Activated naive CD8-positive, alpha-beta T cell treated with anti-CD3 and anti-CD28 coated beads, Interleukin-2, amount 50 U/mL, for 24 hours (primary cell): ENCODE measurements around the gene WFDC9.
"Not testable (repeated sequence)": the region's sequence is repeated elsewhere in the genome, so short reads cannot be mapped to it uniquely, and the experiment has no call there.

Experiments used
- ATAC-seq: fragments of 150-1000 bp; cut with Tn5 transposase; one replicate; pipeline ENCODE4 v1.10.0; 2021
- DNase-seq: peaks from one replicate; pipeline ENCODE4 v3.0.0; 2021
- H3K27ac Mint-ChIP-seq: one replicate; pipeline ENCODE4 v1.8.0; 2021; ENCODE audit warnings: mild to moderate bottlenecking, mixed read lengths
- H3K27me3 Mint-ChIP-seq: one replicate; pipeline ENCODE4 v1.8.0; 2021; ENCODE audit warnings: mixed read lengths
- H3K36me3 Mint-ChIP-seq: one replicate; pipeline ENCODE4 v1.8.0; 2021; ENCODE audit warnings: low read depth, mixed read lengths
- H3K4me1 Mint-ChIP-seq: one replicate; pipeline ENCODE4 v1.8.0; 2021; ENCODE audit warnings: mixed read lengths
- H3K4me3 Mint-ChIP-seq: one replicate; pipeline ENCODE4 v1.8.0; 2021; ENCODE audit warnings: mild to moderate bottlenecking, moderate library complexity, mixed read lengths
- H3K9me3 Mint-ChIP-seq: one replicate; pipeline ENCODE4 v1.8.0; 2021; ENCODE audit warnings: mixed read lengths

Gene WFDC9

GRCh38 chr20:45626540-45626939, 4.5 kb downstream of the WFDC9 start:
- no peak for DNase-seq
- peaks cover 41% of the 10 kb centered on the region for H3K27me3 Mint-ChIP-seq
- H3K27ac Mint-ChIP-seq = no peak overlapping the region
- no peak for ATAC-seq
- H3K9me3 Mint-ChIP-seq = no peaks in the 10 kb centered on the region
- H3K4me3 Mint-ChIP-seq = no peak overlapping the region
- H3K36me3 Mint-ChIP-seq = no peaks in the 10 kb centered on the region
- peaks cover 6% of the 10 kb centered on the region for H3K4me1 Mint-ChIP-seq

DNA sequence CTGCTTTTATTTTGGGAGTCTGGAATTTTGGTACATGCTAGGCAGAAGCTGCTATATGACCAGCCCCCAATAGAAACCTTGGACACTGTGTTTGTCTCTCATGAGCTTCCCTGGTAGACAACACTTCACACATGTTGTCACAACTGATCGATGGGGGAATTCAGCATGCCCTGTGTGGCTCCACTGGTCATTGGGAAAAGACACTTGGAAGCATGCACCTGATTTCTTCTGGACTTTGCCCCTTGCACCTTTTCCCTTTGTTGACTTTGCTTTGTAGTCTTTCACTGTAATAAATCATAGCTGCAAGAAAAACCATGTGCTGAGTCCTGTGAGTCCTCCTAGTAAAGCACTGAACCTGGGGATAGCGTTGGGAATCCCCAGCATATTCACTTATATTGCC, 9.5 kb downstream of the WFDC9 start:
- no peak for ATAC-seq
- H3K4me1 Mint-ChIP-seq = no peaks in the 10 kb centered on the region
- no peak overlapping the region for H3K4me3 Mint-ChIP-seq
- H3K36me3 Mint-ChIP-seq = no peaks in the 10 kb centered on the region
- no peaks in the 10 kb centered on the region for H3K9me3 Mint-ChIP-seq
- peaks cover 21% of the 10 kb centered on the region for H3K27me3 Mint-ChIP-seq
- H3K27ac Mint-ChIP-seq = no peak overlapping the region
- DNase-seq = no peak

GRCh38 chr20:45617591-45617990, 13.5 kb downstream of the WFDC9 start:
- ATAC-seq = no peak
- peaks cover 15% of the 10 kb centered on the region for H3K27me3 Mint-ChIP-seq
- no peaks in the 10 kb centered on the region for H3K36me3 Mint-ChIP-seq
- no peaks in the 10 kb centered on the region for H3K9me3 Mint-ChIP-seq
- no peak overlapping the region for H3K27ac Mint-ChIP-seq
- DNase-seq = no peak
- H3K4me3 Mint-ChIP-seq = no peak overlapping the region
- H3K4me1 Mint-ChIP-seq = no peaks in the 10 kb centered on the region

DNA sequence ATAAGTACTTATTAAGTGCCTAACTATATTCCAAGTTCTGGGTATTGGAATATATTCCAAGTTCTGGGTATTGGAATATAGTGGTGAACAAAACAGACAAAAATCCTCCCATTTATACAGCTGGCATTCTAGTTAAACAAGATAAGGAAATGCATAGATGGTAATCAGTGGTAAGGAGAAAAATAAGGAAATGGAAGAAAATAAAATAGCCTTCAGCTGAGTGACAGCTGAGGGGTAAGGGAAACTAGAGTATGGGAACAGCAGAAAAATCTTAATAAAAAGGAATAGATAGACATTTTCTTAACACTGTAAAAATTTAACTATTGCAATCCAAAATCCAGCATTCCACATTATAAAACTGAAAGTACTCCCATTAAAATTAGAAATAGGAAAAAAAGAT, 18.8 kb downstream of the WFDC9 start:
- no peak for DNase-seq

GRCh38 chr20:45611054-45611453, 20.0 kb downstream of the WFDC9 start:
- H3K27ac Mint-ChIP-seq = peak overlapping the region; percentile 65
- DNase-seq (peak; percentile 53), ATAC-seq (peak; percentile 91)
- H3K9me3 Mint-ChIP-seq = peaks cover 18% of the 10 kb centered on the region
- H3K4me3 Mint-ChIP-seq = peak overlapping the region; percentile 10
- H3K27me3 Mint-ChIP-seq = peaks cover 25% of the 10 kb centered on the region
- H3K36me3 Mint-ChIP-seq = peaks cover 10% of the 10 kb centered on the region
- peaks cover 34% of the 10 kb centered on the region for H3K4me1 Mint-ChIP-seq

More for the DNA sequence above, 18.8 kb downstream of the WFDC9 start:
- H3K9me3 Mint-ChIP-seq = peaks cover 11% of the 10 kb centered on the region
- no peak for ATAC-seq
- peaks cover 28% of the 10 kb centered on the region for H3K4me1 Mint-ChIP-seq
- no peak overlapping the region for H3K27ac Mint-ChIP-seq
- peaks cover 23% of the 10 kb centered on the region for H3K27me3 Mint-ChIP-seq
- H3K36me3 Mint-ChIP-seq = peaks cover 6% of the 10 kb centered on the region
- no peak overlapping the region for H3K4me3 Mint-ChIP-seq

DNA sequence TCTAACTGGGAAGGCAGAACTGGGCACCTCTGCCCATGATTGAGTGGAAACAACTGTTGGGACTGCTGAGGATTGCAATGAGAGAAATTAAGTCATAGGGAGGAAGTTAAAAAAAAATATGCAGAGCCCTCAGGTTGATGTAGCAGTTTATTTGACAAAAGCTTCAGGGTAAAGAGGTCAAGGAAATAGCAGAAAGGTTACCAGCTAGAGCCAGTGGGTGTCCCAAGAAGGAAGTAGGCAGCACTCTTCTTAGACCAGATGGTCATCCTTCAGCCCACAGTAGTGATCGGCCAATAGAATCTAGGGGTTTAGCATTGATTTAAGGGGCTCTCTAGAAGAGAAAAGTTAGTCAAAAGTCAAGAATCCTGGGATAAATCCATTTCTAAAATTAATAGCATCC, 23.3 kb downstream of the WFDC9 start:
- ATAC-seq = no peak
- peaks cover 37% of the 10 kb centered on the region for H3K4me1 Mint-ChIP-seq
- H3K9me3 Mint-ChIP-seq = peaks cover 26% of the 10 kb centered on the region
- H3K27ac Mint-ChIP-seq = no peak overlapping the region
- H3K36me3 Mint-ChIP-seq = peaks cover 16% of the 10 kb centered on the region
- DNase-seq = no peak
- peaks cover 33% of the 10 kb centered on the region for H3K27me3 Mint-ChIP-seq
- no peak overlapping the region for H3K4me3 Mint-ChIP-seq

- Mint-ChIP-seq H3K9me3 (no peaks in the 10 kb centered on the region), H3K27me3 (peaks cover 49% of the 10 kb centered on the region), H3K36me3 (no peaks in the 10 kb centered on the region), H3K4me3 (no peak overlapping the region), H3K27ac (no peak overlapping the region), H3K4me1 (peaks cover 2% of the 10 kb centered on the region)
- ATAC-seq = no peak
- DNase-seq = no peak
Observed at GRCh38 chr20:45595235-45595634, 35.8 kb downstream of the WFDC9 start.

GRCh38 chr20:45593498-45593897, 37.6 kb downstream of the WFDC9 start:
- peaks cover 42% of the 10 kb centered on the region for H3K27me3 Mint-ChIP-seq

GRCh38 chr20:45592574-45593189, 38.4 kb downstream of the WFDC9 start:
- peak; percentile 24 for DNase-seq
- peak; percentile 63 for ATAC-seq
- peaks cover 41% of the 10 kb centered on the region for H3K27me3 Mint-ChIP-seq
- no peaks in the 10 kb centered on the region for H3K9me3 Mint-ChIP-seq
- H3K36me3 Mint-ChIP-seq = no peaks in the 10 kb centered on the region
- H3K4me1 Mint-ChIP-seq = peaks cover 2% of the 10 kb centered on the region
- H3K27ac Mint-ChIP-seq = no peak overlapping the region
- H3K4me3 Mint-ChIP-seq = no peak overlapping the region

More at GRCh38 chr20:45593498-45593897, 37.6 kb downstream of the WFDC9 start:
- Mint-ChIP-seq H3K4me3 (no peak overlapping the region), H3K9me3 (no peaks in the 10 kb centered on the region), H3K4me1 (peaks cover 2% of the 10 kb centered on the region), H3K27ac (no peak overlapping the region), H3K36me3 (no peaks in the 10 kb centered on the region)
- DNase-seq (no peak), ATAC-seq (no peak)

DNA sequence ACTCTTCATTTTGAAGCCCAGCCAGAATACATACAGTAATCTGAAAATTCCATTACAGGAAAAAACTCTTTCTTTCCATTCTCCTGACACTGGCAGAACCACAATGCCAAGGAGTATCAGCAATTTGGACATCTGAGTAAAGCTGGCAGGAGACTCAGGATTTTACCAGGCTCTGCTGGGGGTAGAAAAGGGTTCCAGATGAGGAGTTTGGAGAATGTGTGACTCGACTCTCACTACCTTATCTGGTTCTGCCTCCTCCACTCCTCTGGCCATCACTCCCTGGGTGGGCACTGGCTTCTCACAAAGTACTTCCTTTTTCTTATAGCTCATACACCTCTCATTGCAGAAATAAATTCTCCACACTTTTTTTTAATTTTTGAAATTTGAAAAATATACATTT, 41.4 kb downstream of the WFDC9 start:
- peaks cover 28% of the 10 kb centered on the region for H3K27me3 Mint-ChIP-seq
- H3K27ac Mint-ChIP-seq = no peak overlapping the region
- no peaks in the 10 kb centered on the region for H3K9me3 Mint-ChIP-seq
- peaks cover 2% of the 10 kb centered on the region for H3K4me1 Mint-ChIP-seq
- DNase-seq (no peak), ATAC-seq (no peak)
- H3K4me3 Mint-ChIP-seq = no peak overlapping the region
- H3K36me3 Mint-ChIP-seq = no peaks in the 10 kb centered on the region

DNA sequence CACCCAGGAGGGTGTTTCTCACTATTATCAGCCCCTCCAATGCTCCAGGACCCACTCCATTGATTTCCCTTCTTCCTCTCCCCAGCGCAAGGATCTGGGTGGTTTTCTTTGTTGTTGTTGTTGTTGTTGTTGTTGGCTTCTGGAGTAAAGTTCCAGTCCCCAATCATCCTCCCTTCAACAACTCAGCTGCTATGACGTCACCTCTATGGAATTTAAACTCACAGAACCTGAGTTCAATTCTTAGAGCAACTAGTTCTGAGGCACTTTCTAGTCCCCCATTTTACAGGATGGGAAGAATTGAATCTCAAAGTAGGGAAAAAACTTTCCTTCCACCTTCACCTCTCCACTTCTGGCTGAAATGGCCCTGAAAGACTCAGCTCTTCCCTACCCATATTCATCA, 42.3 kb downstream of the WFDC9 start:
- Mint-ChIP-seq H3K27me3 (peaks cover 23% of the 10 kb centered on the region), H3K9me3 (no peaks in the 10 kb centered on the region), H3K4me1 (peaks cover 2% of the 10 kb centered on the region), H3K4me3 (no peak overlapping the region), H3K36me3 (no peaks in the 10 kb centered on the region), H3K27ac (no peak overlapping the region)
- no peak for DNase-seq
- no peak for ATAC-seq

DNA sequence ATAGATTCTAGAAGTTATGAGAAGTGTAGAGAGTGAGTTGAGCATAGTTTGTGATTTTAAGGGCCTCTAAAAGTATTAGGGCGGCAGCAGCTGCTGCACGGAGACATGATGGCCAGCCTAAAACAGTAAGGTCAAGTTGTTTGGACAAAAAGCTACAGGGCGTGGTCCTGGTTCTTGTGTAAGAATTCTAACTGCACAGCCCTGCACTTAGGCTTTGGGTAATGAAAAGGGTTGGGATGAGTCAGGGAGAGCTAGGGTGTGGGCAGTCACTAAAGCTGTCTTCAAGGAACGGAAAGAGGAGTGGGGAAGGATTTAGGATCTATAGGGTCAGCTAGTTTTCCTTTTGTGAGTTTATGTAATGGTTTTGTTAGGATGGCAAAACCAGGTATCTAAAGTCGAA, 45.1 kb downstream of the WFDC9 start:
- not testable (repeated sequence) for ATAC-seq

GRCh38 chr20:45584294-45584693, 46.8 kb downstream of the WFDC9 start:
- DNase-seq, H3K36me3 Mint-ChIP-seq, H3K9me3 Mint-ChIP-seq, H3K4me3 Mint-ChIP-seq, H3K27ac Mint-ChIP-seq, ATAC-seq, H3K4me1 Mint-ChIP-seq: not testable (repeated sequence)
- H3K27me3 Mint-ChIP-seq = peaks cover 29% of the 10 kb centered on the region

More for the DNA sequence above, 45.1 kb downstream of the WFDC9 start:
- H3K27ac Mint-ChIP-seq, H3K4me1 Mint-ChIP-seq, H3K9me3 Mint-ChIP-seq, DNase-seq, H3K4me3 Mint-ChIP-seq, H3K36me3 Mint-ChIP-seq: not testable (repeated sequence)
- H3K27me3 Mint-ChIP-seq = peaks cover 19% of the 10 kb centered on the region

DNA sequence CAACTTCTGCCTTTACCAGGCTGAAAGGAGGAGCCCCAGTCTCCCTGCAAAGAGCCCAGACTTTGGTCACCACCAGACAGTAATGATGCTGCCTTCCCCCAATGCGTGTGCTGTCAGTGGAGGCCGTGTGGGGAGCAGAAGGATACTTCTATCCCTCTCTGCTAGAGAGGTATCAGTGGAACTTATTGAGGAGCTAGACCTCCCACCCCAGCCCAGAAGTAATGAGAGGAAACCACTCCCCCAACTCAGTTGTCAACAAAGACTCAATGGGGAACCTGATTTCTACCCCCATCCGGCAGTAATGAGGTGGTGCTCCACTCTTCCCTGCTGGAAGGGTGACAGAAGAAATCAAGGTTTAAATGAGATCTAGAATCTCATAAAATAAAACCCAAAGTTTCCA, 47.6 kb downstream of the WFDC9 start:
- no peak for DNase-seq
- no peaks in the 10 kb centered on the region for H3K9me3 Mint-ChIP-seq
- H3K27me3 Mint-ChIP-seq = peaks cover 29% of the 10 kb centered on the region
- ATAC-seq = no peak
- H3K27ac Mint-ChIP-seq = no peak overlapping the region
- H3K36me3 Mint-ChIP-seq = no peaks in the 10 kb centered on the region
- H3K4me3 Mint-ChIP-seq = no peak overlapping the region
- no peaks in the 10 kb centered on the region for H3K4me1 Mint-ChIP-seq

GRCh38 chr20:45581702-45582101, 49.4 kb downstream of the WFDC9 start:
- no peak for ATAC-seq
- no peak for DNase-seq
- H3K27ac Mint-ChIP-seq = no peak overlapping the region
- H3K4me1 Mint-ChIP-seq = no peaks in the 10 kb centered on the region
- peaks cover 24% of the 10 kb centered on the region for H3K27me3 Mint-ChIP-seq
- no peaks in the 10 kb centered on the region for H3K9me3 Mint-ChIP-seq
- H3K4me3 Mint-ChIP-seq = no peak overlapping the region
- H3K36me3 Mint-ChIP-seq = no peaks in the 10 kb centered on the region

DNA sequence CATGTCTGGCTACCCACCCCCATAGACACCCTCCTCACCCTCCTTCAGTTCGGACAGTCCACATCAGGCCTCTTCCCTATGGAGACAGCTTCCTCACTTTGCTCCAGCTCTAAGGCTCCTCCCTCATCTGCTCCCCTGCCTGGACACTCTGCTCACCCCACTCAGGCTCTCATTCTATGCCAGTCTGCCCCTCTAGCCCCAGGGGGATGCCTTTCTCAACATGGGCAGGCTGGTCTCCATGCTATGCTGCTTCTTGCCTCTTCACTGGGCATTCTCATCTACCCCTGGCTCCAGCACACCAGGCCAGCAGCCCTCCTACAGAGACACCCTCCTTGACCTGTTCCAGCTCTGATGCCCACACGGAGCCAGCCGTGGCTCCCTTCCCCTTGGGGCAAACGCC, 51.9 kb downstream of the WFDC9 start, which contains the start of gene WFDC8:
Gene WFDC8, minus strand, starts transcription at position 101 of the 400 bp plus-strand sequence. Its CDS starts 37 bp downstream, at position 64.
- no peak within 1 kb of the TSS for H3K4me3 Mint-ChIP-seq
- no peaks in the 10 kb centered on the region for H3K36me3 Mint-ChIP-seq
- H3K4me1 Mint-ChIP-seq = no peaks in the 10 kb centered on the region
- no peak for ATAC-seq
- H3K9me3 Mint-ChIP-seq = no peaks in the 10 kb centered on the region
- no peak for DNase-seq
- no peak within 1 kb of the TSS for H3K27ac Mint-ChIP-seq
- peaks cover 26% of the 10 kb centered on the region for H3K27me3 Mint-ChIP-seq
